GM12872 (cell line): Measurements from ENCODE around the gene SUN1.

ENCODE experiments used
- TF ChIP-seq, protein P1 (sequence below): IDR thresholded peaks from 3 replicates; pipeline ENCODE4 v1.5.1; 2011; ENCODE audit warnings: low read depth, mild to moderate bottlenecking, low read length, moderate library complexity; ENCODE audit not compliant: insufficient read depth

The SUN1 gene

DNA sequence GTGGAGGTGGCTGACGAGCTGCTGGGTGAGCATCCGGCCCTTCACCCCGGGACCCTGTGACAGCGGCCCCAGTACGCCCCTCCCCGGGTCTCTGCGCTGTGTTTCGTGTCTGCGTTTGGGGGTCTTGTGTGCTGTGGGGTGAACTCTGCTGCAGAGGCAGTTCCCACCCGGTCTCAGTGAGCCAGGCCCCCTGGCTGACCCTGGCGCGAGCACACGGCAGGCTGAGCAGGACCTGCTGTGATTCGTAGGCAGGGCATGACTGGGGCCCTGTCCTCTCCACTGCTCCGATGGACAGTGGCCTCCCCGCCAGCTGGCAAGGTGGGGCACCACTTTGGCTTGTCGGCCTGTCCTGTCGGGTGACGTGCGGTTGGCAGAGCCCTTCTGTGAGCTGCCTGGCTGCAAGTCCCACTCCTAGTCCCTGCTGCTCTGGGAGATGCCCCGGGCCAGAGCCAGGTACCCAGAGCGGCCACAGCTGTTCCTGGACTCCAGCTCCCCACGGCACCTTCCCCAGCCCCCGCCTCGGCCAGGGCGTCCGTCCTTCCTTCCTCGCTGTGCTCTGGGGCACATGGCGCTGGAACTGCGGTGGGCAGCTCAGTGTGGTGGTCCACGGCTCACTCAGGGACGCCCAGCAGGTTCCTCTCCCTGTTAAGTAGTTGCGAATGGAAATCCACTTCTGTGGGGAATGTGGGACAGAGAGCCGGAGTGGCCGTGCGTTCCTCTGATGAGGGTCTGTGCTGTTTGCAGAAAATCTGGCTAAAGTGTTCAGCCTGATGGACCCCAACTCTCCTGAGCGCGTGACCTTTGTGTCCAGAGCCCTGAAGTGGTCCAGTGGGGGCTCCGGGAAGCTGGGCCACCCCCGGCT lies 54.6 kb downstream of the SUN1 start:
- TF ChIP-seq, protein P1, sequence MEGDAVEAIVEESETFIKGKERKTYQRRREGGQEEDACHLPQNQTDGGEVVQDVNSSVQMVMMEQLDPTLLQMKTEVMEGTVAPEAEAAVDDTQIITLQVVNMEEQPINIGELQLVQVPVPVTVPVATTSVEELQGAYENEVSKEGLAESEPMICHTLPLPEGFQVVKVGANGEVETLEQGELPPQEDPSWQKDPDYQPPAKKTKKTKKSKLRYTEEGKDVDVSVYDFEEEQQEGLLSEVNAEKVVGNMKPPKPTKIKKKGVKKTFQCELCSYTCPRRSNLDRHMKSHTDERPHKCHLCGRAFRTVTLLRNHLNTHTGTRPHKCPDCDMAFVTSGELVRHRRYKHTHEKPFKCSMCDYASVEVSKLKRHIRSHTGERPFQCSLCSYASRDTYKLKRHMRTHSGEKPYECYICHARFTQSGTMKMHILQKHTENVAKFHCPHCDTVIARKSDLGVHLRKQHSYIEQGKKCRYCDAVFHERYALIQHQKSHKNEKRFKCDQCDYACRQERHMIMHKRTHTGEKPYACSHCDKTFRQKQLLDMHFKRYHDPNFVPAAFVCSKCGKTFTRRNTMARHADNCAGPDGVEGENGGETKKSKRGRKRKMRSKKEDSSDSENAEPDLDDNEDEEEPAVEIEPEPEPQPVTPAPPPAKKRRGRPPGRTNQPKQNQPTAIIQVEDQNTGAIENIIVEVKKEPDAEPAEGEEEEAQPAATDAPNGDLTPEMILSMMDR = no peak

DNA sequence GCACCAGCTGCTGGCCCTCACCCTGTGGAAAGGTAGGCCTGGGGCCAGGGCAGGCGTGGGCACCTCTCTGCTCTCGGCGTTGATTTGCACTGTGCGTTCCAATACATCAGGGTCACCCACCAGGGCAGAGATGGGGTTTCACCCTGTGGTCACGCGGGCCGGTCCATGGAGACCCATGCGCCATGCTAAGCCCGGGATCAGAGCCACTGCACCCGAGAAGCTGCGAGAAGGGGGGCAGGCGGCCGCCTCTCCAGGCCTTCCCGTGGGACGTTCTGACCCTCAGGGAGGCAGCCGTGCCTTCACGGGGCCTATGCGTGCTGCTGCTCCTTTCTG lies 55.2 kb downstream of the SUN1 start:
- TF ChIP-seq, protein P1 = no peak

DNA sequence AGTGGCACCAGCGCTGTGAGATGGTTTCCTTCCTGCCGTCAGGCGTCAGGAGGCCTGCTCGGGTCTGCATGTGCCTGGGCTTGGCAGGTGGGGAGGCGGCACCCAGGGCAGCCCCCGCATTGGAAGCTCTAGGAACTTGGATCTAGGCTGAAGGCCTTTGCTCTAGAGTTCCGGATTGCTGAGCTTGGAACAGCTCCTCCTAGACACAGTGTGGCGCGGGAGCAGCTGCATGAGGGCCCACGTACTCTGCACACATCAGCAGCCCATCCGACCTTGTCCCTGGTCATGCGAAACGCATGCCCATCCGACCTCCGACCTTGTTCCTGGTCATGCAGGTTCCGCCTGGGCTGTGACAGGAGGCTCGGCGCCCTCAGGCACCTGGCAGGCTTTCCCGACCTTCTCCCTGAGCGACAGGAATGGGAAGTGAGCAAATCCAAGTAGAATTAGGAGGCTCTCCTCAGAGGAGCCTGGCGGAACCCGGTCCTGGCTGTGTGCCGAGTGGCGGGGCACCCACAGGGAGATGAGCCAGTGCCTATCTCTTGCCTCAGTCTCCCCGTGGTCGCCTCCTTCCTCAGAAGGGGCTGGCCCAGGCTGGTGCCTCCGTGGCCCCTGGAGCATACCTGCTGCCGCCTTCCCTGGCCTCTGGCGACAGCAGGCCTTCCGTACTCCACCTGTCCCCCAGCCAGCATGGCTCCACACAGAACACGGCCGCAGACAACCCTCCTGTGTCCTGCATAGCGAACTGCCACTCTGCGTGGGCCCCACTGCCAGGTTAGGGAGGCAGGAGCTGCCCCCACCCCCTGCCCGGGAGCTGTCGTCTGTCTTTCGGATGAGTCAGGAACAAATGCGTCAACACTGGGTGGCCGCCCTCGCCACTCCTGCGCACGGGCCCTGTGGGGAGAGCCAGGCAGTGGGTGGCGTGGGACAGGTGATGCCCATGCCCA lies 56.1 kb downstream of the SUN1 start:
- TF ChIP-seq, protein P1 = no peak

DNA sequence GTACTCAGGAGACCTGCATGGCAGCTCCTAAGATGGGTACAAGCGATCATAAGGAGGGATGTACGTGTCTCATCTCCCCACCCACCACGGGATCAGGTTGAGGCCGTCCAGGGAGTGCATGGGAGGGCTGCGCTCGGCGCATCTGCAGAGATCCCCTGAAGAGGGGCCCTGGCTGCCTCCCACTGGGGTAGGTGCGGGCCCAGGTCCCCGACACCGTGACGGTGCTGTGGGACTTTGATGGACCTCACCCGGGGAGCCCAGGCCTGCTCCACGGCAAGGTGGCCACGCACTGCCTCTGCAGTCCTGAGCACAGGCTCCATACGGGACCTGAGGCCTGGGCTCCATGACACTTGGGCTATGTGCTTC lies 56.7 kb downstream of the SUN1 start:
- TF ChIP-seq, protein P1 = no peak

DNA sequence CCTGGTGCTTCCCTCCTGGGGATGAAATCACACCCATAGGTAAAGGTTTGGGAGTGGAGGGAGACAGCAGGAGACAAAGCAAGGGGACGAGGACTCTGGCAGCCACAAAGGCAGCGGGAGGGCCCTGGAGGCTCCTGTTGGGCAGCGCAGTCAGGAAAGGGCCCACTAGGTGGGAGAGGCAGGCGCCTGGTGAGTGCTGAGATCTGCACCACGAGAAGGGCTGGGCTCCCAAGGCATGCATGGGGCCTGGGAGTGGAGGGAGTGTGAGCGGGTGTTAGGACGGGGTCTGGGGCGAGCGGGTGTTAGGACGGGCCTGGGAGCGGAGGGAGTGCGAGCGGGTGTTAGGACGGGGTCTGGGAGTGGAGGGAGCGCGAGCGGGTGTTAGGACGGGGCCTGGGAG lies 57.1 kb downstream of the SUN1 start:
- TF ChIP-seq, protein P1 = no peak

DNA sequence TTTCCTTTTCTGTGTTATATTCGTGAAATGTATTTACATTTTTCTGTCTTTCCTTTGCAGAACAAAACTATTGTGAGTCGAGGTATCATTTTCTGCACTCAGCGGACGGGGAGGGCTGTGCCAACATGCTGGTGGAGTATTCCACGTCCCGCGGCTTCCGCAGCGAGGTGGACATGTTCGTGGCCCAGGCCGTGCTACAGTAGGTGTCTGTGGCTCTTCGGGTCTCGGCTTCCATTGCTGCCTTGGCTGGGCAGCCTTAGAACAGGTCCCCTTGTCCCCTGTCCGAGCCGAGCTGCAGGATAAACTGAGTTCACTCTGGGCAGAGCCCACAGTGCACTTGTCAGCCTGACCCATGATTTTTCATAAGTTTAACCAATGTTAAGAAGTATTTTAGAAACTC lies 58.6 kb downstream of the SUN1 start:
- TF ChIP-seq, protein P1 = no peak

DNA sequence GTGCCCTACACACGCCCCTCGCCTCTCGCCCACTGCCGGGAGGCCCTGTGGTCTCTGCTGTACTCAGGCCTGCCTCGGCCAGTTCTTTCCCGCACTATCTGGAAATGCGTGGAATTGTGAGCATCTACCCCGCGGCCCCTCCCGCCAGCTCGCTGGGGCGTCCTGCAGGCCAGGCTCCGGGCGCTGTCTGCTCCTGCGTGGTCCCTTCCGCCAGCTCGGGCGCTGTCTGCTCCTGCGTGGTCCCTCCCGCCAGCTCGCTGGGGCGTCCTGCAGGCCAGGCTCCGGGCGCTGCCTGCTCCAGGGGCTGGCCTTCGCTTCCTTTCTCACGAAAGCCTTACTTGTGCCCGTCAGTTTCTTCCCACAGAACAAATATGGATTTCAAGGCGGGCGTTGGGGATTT lies 59.0 kb downstream of the SUN1 start:
- TF ChIP-seq, protein P1 = no peak
